ENCODE measurements around the gene THPO. TPM values are rescaled to one million over a fixed set of nuclear protein-coding genes. Genes with fewer than 3 reads are reported as not detected.

Gene THPO
- total and polyA plus RNA-seq, 10 of the 15 experiments (the other 5 are each of a cell fraction or from before 2014, with no cell fraction given) = not detected

GRCh38 chr3:184379358-184380184, 1.6 kb upstream of the THPO start, which contains the start of gene CHRD:
Gene CHRD, plus strand, starts transcription at chr3:184380054. Its CDS starts 265 bp downstream, at chr3:184380319.
- Histone ChIP-seq H3K4me2 (ENCODE audit: control insufficient read depth, insufficient read depth) (no peak within 1 kb of the TSS), H3K4me1 (ENCODE audit: control insufficient read depth, insufficient read depth, low read length) (no peaks in the 10 kb centered on the region), H3K27me3 (replicated peaks in 1 of 2; ENCODE audit: control insufficient read depth in 2 of 2, insufficient read depth in 2 of 2, low read length in 1 of 2) (peaks cover 17 to 21% of the 10 kb centered on the region in 2 experiments), H3K9ac (ENCODE audit: control insufficient read depth, insufficient read depth, low read length) (no peak within 1 kb of the TSS), H3K79me2 (ENCODE audit: control insufficient read depth, insufficient read depth, low read length) (no peaks in the 10 kb centered on the region), H3K27ac (ENCODE audit: control insufficient read depth, insufficient read depth) (no peak within 1 kb of the TSS), H4K20me1 (ENCODE audit: control insufficient read depth, insufficient read depth) (no peaks in the 10 kb centered on the region), H3K4me3 (no peak within 1 kb of the TSS), H3K9me3 (replicated peaks; ENCODE audit: control insufficient read depth, insufficient read depth, low read length) (no peaks in the 10 kb centered on the region), H2AFZ (ENCODE audit: control insufficient read depth, low read depth, low read length) (no peak within 1 kb of the TSS), H3K36me3 (ENCODE audit: control insufficient read depth in 2 of 2, insufficient read depth in 2 of 2, low read length in 1 of 2) (no peaks in the 10 kb centered on the region)
- FAIRE-seq = no peak
- ATAC-seq = no peak
- POLR2A ChIA-PET = no interaction called here
- WGBS (ENCODE audit: insufficient coverage, insufficient replicate concordance, low lambda C conversion rate, missing lambda C conversion rate) = 51% methylated on average over 14 of the region's 71 CpGs
- intact Hi-C loops (cut with micrococcal nuclease; ENCODE audit: unreplicated experiment) = no loop called here
- DNase-seq (ENCODE audit: low read depth, low spot score) = no peak
- no TSS peak for BruUV-seq (replicated peaks)
- CTCF ChIA-PET = no interaction called here
- SMC1A ChIA-PET (ENCODE audit: uncharacterized antibody, unreplicated experiment) = no interaction called here
- RAD21 ChIA-PET (ENCODE audit: unreplicated experiment) = no interaction called here
- TF ChIP-seq BHLHE40 (IDR thresholded peaks at IDR 0.05; ENCODE audit: borderline replicate concordance in 1 of 2, low read depth in 2 of 2, low read length in 1 of 2) = no peak
- no peak for TF ChIP-seq SMC3 (IDR thresholded peaks at IDR 0.05; ENCODE audit: borderline replicate concordance, low read length)
- 0 out of 2 replicates have a peak, but pooled peaks have one; percentile 20 for TF ChIP-seq EZH2 (IDR thresholded peaks at IDR 0.05; ENCODE audit: borderline replicate concordance, control insufficient read depth, low read depth, low read length)
- TF ChIP-seq TCF3 (IDR thresholded peaks at IDR 0.05; ENCODE audit: borderline replicate concordance, insufficient read depth, low read depth, low read length) = no peak
- no peak for TF ChIP-seq BCL3 (IDR thresholded peaks at IDR 0.05; ENCODE audit: borderline replicate concordance, insufficient read depth, low read depth, low read length, poor library complexity, severe bottlenecking)
- in situ Hi-C loops (cut with MboI) = no loop called here
